VCaP (cell line): ENCODE measurements around the gene PRSS12.
"Not testable (repeated sequence)": the region's sequence is repeated elsewhere in the genome, so short reads cannot be mapped to it uniquely, and the experiment has no call there.

Experiments used
- H3K27ac ChIP-seq: fragments of 450-650 bp; 2 replicates; pipeline ENCODE4 v1.5.1; 2017
- CTCF ChIP-seq: fragments of 450-650 bp; conservative IDR thresholded peaks from 2 replicates; pipeline ENCODE4 v1.5.1; 2017; ENCODE audit warnings: mild to moderate bottlenecking, moderate library complexity

PRSS12 gene

GRCh38 chr4:118277243-118277642, 75.6 kb downstream of the PRSS12 start:
- no peak for TF ChIP-seq CTCF
- H3K27ac ChIP-seq = peak overlapping the region; percentile 96

DNA sequence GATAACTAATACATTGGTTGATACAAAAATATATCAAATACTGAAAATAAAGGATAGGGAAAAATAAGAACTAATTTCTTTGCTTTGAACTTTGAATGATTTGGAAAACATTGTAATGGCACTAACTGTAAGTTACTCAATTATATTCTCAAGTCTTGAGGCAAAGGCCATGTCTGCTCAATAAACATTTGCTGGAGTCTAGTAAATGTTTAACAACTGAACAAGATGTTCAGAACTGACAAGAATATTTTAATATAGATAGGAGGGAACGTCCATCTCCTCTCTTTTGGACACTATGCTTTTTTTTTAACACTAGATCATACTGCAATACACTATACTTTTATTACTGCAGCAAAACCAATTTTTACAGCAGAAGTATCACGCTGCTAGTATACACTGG, 76.2 kb downstream of the PRSS12 start:
- no peak for TF ChIP-seq CTCF
- peak overlapping the region; percentile 96 for H3K27ac ChIP-seq

DNA sequence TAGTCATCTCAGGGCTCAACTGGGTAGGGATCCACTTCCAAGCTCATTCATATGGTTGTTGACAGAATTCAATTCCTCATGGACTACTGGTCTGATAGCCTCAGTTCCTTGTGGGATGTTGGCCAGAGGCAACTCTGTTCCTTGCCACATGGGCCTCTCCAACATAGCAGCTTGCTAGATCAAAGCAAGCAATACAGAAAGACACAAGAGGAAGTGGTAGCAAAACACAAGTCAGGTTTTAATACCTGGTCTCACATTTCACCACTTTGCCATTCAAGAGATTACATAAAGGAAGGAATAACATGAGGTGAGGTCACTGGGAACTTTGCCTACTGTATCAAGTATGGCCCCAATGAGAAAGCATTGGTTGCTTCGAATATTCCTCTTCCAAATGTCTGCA, 79.2 kb downstream of the PRSS12 start:
- TF ChIP-seq CTCF = no peak
- no peak overlapping the region for H3K27ac ChIP-seq

DNA sequence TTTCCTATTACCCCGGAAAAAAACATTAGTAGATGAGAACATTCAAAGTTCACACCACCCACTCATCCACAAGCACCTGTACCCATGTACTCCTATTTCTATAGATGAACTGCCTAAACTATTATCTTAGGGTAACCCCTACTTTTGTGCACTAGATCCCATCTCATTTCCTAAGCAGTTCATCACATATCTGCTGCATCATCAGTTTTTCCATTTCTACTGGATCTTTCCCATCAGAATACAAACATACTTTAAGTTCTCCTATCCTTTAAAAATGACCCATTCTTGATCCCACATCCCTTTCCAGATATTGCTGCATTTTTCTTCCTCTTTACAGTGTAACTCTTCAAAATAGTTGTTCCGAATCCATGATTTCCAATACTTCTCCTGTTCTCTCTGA, 81.0 kb downstream of the PRSS12 start:
- no peak for TF ChIP-seq CTCF
- H3K27ac ChIP-seq = no peak overlapping the region

DNA sequence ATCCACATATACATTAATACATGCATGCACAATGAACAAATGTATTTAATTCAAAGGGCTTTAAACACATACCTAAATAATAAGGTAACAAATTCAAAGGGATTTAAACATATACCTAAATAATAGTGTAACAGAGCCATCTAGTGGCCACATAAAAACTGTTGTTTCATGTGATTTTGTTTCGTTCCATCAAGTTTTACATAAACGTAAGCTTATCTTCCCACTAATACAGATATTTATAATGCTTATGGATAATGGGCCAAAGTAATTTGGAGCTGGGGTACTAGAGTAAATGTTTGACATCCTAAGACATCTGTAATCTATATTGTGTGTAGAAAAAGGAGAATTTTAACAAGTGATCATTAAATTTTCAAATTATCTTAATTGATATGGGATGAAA, 82.3 kb downstream of the PRSS12 start:
- TF ChIP-seq CTCF = peak; percentile 70
- no peak overlapping the region for H3K27ac ChIP-seq

GRCh38 chr4:118268780-118269179, 84.0 kb downstream of the PRSS12 start:
- H3K27ac ChIP-seq = no peak overlapping the region
- TF ChIP-seq CTCF = no peak

- not testable (repeated sequence) for H3K27ac ChIP-seq
Measured at GRCh38 chr4:118266145-118266496, 86.7 kb downstream of the PRSS12 start.

- H3K27ac ChIP-seq = no peak overlapping the region; the same call in 1 of the 2 replicates
- no peak for TF ChIP-seq CTCF
Measured at GRCh38 chr4:118265312-118266144, 87.3 kb downstream of the PRSS12 start.
